ENCODE results near the gene ASAP2. TPM values are rescaled to one million over a fixed set of nuclear protein-coding genes. Genes with fewer than 3 reads are reported as not detected.

The ASAP2 gene
- total and polyA plus RNA-seq, 9 of the 15 experiments (the other 6 are each of a cell fraction or from before 2014, with no cell fraction given), result 0.06 to 4.3 (median 3.1) TPM

DNA sequence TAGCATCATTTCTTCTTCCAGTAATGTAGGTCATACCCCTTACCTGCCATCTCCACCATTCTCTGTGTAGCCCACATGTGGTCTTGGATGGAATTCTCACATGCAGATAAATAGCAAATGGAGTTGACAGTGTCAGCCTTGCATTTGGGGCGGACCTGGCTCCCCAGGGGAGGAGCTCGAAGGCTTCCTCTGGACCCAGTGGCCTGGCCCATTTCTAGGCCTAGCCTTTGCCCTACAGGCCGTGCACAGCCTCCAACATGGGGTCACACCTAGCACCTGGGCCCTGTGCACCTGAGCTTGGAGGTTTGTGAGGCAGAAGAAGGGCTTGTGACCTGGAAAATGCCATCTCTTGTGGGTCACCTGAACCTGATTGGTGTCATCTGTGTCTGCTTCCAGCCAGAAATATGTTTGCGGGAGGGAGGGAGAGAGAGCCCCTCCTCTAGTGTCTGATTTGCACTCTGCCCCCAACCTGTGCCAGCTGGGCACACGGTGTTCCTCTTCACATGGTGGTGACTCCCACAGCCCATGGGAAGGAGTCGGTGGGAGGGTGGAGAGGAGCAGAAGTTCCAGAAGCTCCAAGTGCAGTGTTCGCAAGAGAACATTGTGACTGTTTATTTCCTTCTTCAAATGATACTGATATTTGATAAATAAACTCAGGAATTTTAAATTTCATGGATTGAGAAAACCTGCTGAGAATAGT is 183.7 kb downstream of the ASAP2 start:
- no TSS peak for BruUV-seq (replicated peaks)
- H3K4me1 ChIP-seq (replicated peaks in 1 of 2; ENCODE audit: control insufficient read depth in 2 of 2, insufficient read depth in 2 of 2, low read length in 2 of 2), result peaks cover 2 to 13% of the 10 kb centered on the region in 2 experiments; a peak in 3 of 5 replicates
- H4K20me1 ChIP-seq (replicated peaks; ENCODE audit: control insufficient read depth, insufficient read depth, low read length), result no peaks in the 10 kb centered on the region
- ATAC-seq (no peak), DNase-seq (ENCODE audit: extremely low read depth in 1 of 4, low spot score in 3 of 4) (no peak), FAIRE-seq (no peak)
- TF ChIP-seq MTA3 (IDR thresholded peaks at IDR 0.05; ENCODE audit: borderline replicate concordance), result no peak
- TF ChIP-seq ZNF133 (CRISPR knock-in tag; IDR thresholded peaks at IDR 0.05), result no peak
- H3K9me1 ChIP-seq (ENCODE audit: control insufficient read depth, insufficient read depth, low read length), result no peaks in the 10 kb centered on the region
- no peaks in the 10 kb centered on the region for H3K27me3 ChIP-seq (ENCODE audit: control insufficient read depth in 2 of 2, insufficient read depth in 2 of 2, low read length in 2 of 2)
- WGBS (ENCODE audit: insufficient coverage, low coverage, missing lambda C conversion rate), result 51% methylated on average over 6 of the region's 7 CpGs
- no peak overlapping the region for H3K4me2 ChIP-seq (ENCODE audit: insufficient read depth, low read length)
- H3K36me3 ChIP-seq (ENCODE audit: control insufficient read depth, insufficient read depth, low read length), result no peaks in the 10 kb centered on the region
- H3K4me3 ChIP-seq, result no peak overlapping the region
- ChIA-PET POLR2A (interaction anchor here (1.3 to 4.7 kb wide), 2 partner anchors 11 to 12 kb away, joined by 5 to 16 read pairs; no protein-coding TSS in a partner anchor), CTCF (ENCODE audit: low intra/inter-chr PET ratio) (no interaction called here)
- intact Hi-C loops (cut with micrococcal nuclease) (no loop called here), in situ Hi-C loops (cut with MboI) (no loop called here)
- H3K79me2 ChIP-seq (ENCODE audit: control insufficient read depth, insufficient read depth, low read length), result no peaks in the 10 kb centered on the region
- H3K27ac ChIP-seq (ENCODE audit: extremely low read depth, low read depth, low read length), result no peak overlapping the region
- H3K9me3 ChIP-seq (replicated peaks; ENCODE audit: control insufficient read depth, insufficient read depth, low read depth, low read length), result no peaks in the 10 kb centered on the region
- peak overlapping the region in 1 of 2 experiments; percentile 31; a peak in 1 of 4 replicates for H3K9ac ChIP-seq (ENCODE audit: insufficient read depth in 1 of 2, low read depth in 2 of 2, low read length in 2 of 2)
- H2AFZ ChIP-seq (ENCODE audit: low read depth, low read length), result no peak overlapping the region

DNA sequence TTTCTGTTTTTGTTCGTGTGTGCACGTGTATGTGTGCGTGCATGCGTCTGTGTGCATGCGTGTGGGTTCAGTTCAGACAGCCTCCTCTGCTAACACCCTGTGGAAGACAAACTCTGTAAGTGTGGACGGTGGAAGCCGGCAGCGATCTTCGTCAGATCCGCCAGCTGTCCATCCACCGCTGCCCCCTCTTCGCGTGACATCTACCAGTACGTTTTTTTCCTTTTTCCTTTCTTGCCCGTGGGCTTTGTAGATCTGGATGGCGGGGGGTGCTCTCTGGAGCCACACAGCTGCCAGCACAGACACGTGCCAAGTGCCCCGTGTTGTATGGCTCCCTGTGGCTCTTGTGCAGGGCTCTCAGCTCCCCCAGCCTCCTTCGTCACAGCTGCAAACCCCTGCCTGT is 184.4 kb downstream of the ASAP2 start:
- no peaks in the 10 kb centered on the region for H3K36me3 ChIP-seq (ENCODE audit: control insufficient read depth, insufficient read depth, low read length)
- CTCF ChIA-PET (ENCODE audit: low intra/inter-chr PET ratio), result no interaction called here
- no peak overlapping the region for H3K27ac ChIP-seq (ENCODE audit: extremely low read depth, low read depth, low read length)
- DNase-seq (ENCODE audit: extremely low read depth in 1 of 4, low spot score in 3 of 4), result no peak
- H3K4me3 ChIP-seq, result no peak overlapping the region
- no peaks in the 10 kb centered on the region for H3K79me2 ChIP-seq (ENCODE audit: control insufficient read depth, insufficient read depth, low read length)
- peaks cover 2 to 13% of the 10 kb centered on the region in 2 experiments; a peak in 3 of 5 replicates for H3K4me1 ChIP-seq (replicated peaks in 1 of 2; ENCODE audit: control insufficient read depth in 2 of 2, insufficient read depth in 2 of 2, low read length in 2 of 2)
- no TSS peak for BruUV-seq (replicated peaks)
- peak overlapping the region in 1 of 2 experiments; percentile 65; a peak in 2 of 4 replicates for H3K9ac ChIP-seq (ENCODE audit: insufficient read depth in 1 of 2, low read depth in 2 of 2, low read length in 2 of 2)
- H3K27me3 ChIP-seq (ENCODE audit: control insufficient read depth in 2 of 2, insufficient read depth in 2 of 2, low read length in 2 of 2), result no peaks in the 10 kb centered on the region
- POLR2A ChIA-PET, result interaction anchor here (0.6 to 4.7 kb wide), 2 partner anchors 10 to 646 kb away, joined by 3 to 16 read pairs; no protein-coding TSS in a partner anchor
- in situ Hi-C loops (cut with MboI), result no loop called here
- no peaks in the 10 kb centered on the region for H3K9me1 ChIP-seq (ENCODE audit: control insufficient read depth, insufficient read depth, low read length)
- H2AFZ ChIP-seq (ENCODE audit: low read depth, low read length), result no peak overlapping the region
- no peak for FAIRE-seq
- no peaks in the 10 kb centered on the region for H4K20me1 ChIP-seq (replicated peaks; ENCODE audit: control insufficient read depth, insufficient read depth, low read length)
- no peaks in the 10 kb centered on the region for H3K9me3 ChIP-seq (replicated peaks; ENCODE audit: control insufficient read depth, insufficient read depth, low read depth, low read length)
- ATAC-seq, result no peak
- H3K4me2 ChIP-seq (ENCODE audit: insufficient read depth, low read length), result no peak overlapping the region
- WGBS (ENCODE audit: insufficient coverage, low coverage, missing lambda C conversion rate), result 58% methylated on average over 19 of the region's 19 CpGs
- intact Hi-C loops (cut with micrococcal nuclease), result no loop called here
- TF ChIP-seq ETV5 (CRISPR knock-in tag; IDR thresholded peaks at IDR 0.05; ENCODE audit: low read depth), result no peak
- no peak for TF ChIP-seq ZNF212 (CRISPR knock-in tag; IDR thresholded peaks at IDR 0.05)
- TF ChIP-seq ZBTB9 (CRISPR knock-in tag; IDR thresholded peaks at IDR 0.05), result no peak
- no peak for TF ChIP-seq ZNF280B (CRISPR knock-in tag; IDR thresholded peaks at IDR 0.05)
- TF ChIP-seq BRF1 (IDR thresholded peaks at IDR 0.05; ENCODE audit: borderline replicate concordance, extremely low read depth, insufficient read length), result no peak
